HFFc6 (cell line): ENCODE results near the gene SPINK8. TPM values are rescaled to one million over a fixed set of nuclear protein-coding genes. Genes with fewer than 3 reads are reported as not detected.

Experiments
- DNase-seq: peaks from one replicate; pipeline ENCODE4 v3.0.0-alpha.2; 2018
- H3K27ac Mint-ChIP-seq: 2 replicates; pipeline ENCODE4 v1.8.0; 2020; ENCODE audit warnings: mild to moderate bottlenecking, mixed read lengths
- H3K27me3 Mint-ChIP-seq: 2 replicates; pipeline ENCODE4 v1.8.0; 2021; ENCODE audit warnings: mild to moderate bottlenecking, moderate library complexity, mixed read lengths; ENCODE audit not compliant: insufficient read depth
- H3K36me3 Mint-ChIP-seq: 2 replicates; pipeline ENCODE4 v1.8.0; 2021; ENCODE audit warnings: low read depth, mixed read lengths
- H3K4me1 Mint-ChIP-seq: 2 replicates; pipeline ENCODE4 v1.8.0; 2020; ENCODE audit warnings: low read depth, mixed read lengths
- H3K4me3 Mint-ChIP-seq: 2 replicates; pipeline ENCODE4 v1.8.0; 2020; ENCODE audit warnings: mild to moderate bottlenecking, moderate library complexity, mixed read lengths
- H3K9me3 Mint-ChIP-seq: 2 replicates; pipeline ENCODE4 v1.8.0; 2020; ENCODE audit warnings: mild to moderate bottlenecking, mixed read lengths
- CTCF ChIP-seq: fragments of 200-600 bp; sonication (generic); IDR thresholded peaks from 2 replicates; pipeline ENCODE4 v1.5.0; 2021; ENCODE audit warnings: antibody characterized with exemption, mild to moderate bottlenecking
- total RNA-seq, 6 experiments: library from RNA; stranded (reverse); fragmentation: NEBNext Ultra II Directional; extraction: Animal tissue kit (Norgen Biotek cat#: 25700); gene quantifications; 2 replicates in 1 of 6; 3 replicates in 5 of 6; pipeline ENCODE4 v1.2.3, GENCODE V29; 2021

Gene SPINK8
- total RNA-seq, 6 experiments from 2014 or later, result not detected

GRCh38 chr3:48353987-48354386, 20.5 kb upstream of the SPINK8 start:
- Mint-ChIP-seq H3K27ac (no peak overlapping the region), H3K4me1 (no peaks in the 10 kb centered on the region), H3K36me3 (no peaks in the 10 kb centered on the region), H3K4me3 (no peak overlapping the region), H3K27me3 (peaks cover 30% of the 10 kb centered on the region), H3K9me3 (no peaks in the 10 kb centered on the region)
- DNase-seq, result no peak
- TF ChIP-seq CTCF, result no peak

DNA sequence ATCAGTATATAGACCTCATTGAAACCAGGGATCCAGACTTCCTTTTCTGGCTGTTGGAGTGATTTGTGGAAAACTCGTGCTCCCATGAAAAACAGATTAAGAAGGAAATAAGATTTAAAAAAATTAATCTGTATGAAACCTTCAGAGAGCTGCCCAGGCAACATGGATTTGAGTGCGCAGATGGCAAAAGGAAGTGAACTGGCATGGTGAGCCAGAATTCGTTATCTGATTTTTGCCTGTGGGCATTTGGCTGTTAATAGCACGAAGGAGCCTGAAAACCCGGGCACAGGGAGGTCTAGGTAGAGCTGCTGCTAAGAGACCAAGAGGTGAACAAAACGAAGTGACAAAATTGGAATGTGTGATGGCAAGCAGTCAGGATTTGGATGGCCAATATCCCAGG, 19.1 kb upstream of the SPINK8 start:
- no peak overlapping the region for H3K4me3 Mint-ChIP-seq

DNA sequence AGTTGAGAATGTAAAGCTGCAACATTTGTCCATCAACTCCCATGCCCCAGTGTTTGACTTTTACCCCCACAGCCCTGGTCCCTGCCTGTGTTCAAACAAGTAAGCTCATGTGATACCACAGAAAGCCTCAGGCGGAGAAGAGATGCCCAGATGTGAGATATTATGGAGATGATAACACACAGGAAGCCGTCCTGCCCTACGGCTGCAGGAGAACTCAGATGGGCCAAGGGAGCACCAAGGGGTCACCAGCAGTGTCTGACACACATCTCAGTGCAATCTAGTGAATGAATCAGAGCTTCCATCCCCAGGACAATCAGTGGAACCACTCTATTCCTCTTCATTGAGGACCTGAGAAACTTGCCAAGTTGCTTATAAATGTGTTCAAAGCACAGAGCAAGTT, 14.0 kb upstream of the SPINK8 start:
- DNase-seq, result no peak
- no peak overlapping the region for H3K4me3 Mint-ChIP-seq
- no peaks in the 10 kb centered on the region for H3K4me1 Mint-ChIP-seq
- no peaks in the 10 kb centered on the region for H3K9me3 Mint-ChIP-seq
- no peak for TF ChIP-seq CTCF
- H3K27me3 Mint-ChIP-seq, result peaks cover 16% of the 10 kb centered on the region
- no peaks in the 10 kb centered on the region for H3K36me3 Mint-ChIP-seq
- no peak overlapping the region for H3K27ac Mint-ChIP-seq

More for the DNA sequence above, 19.1 kb upstream of the SPINK8 start:
- Mint-ChIP-seq H3K27ac (no peak overlapping the region), H3K9me3 (no peaks in the 10 kb centered on the region), H3K27me3 (peaks cover 30% of the 10 kb centered on the region), H3K36me3 (no peaks in the 10 kb centered on the region), H3K4me1 (no peaks in the 10 kb centered on the region)
- no peak for DNase-seq
- TF ChIP-seq CTCF, result no peak

GRCh38 chr3:48345946-48346572, 12.6 kb upstream of the SPINK8 start:
- Mint-ChIP-seq H3K4me3 (no peak overlapping the region), H3K36me3 (no peaks in the 10 kb centered on the region), H3K27me3 (peaks cover 27% of the 10 kb centered on the region), H3K4me1 (no peaks in the 10 kb centered on the region), H3K27ac (no peak overlapping the region), H3K9me3 (no peaks in the 10 kb centered on the region)
- TF ChIP-seq CTCF, result no peak
- no peak for DNase-seq

- no peaks in the 10 kb centered on the region for H3K36me3 Mint-ChIP-seq
- H3K4me1 Mint-ChIP-seq, result no peaks in the 10 kb centered on the region
- H3K4me3 Mint-ChIP-seq, result no peak overlapping the region
- no peak for DNase-seq
- H3K27me3 Mint-ChIP-seq, result peaks cover 34% of the 10 kb centered on the region
- H3K9me3 Mint-ChIP-seq, result no peaks in the 10 kb centered on the region
- no peak overlapping the region for H3K27ac Mint-ChIP-seq
- TF ChIP-seq CTCF, result no peak
Measured at GRCh38 chr3:48344867-48345507, 11.5 kb upstream of the SPINK8 start.
